Stomach (tissue), 9 donors: ENCODE measurements around the gene RAB3GAP1. TPM values are rescaled to one million over a fixed set of nuclear protein-coding genes. Genes with fewer than 3 reads are reported as not detected.
A peak's percentile ranks its signal among the peaks of the same experiment; 100 is the strongest.

Source experiments
- DNase-seq, 2 donors: peaks; one replicate each; pipeline versions ENCODE4 v3.0.0 to v3.0.0-alpha.2; 2013 to 2019
- H3K27ac ChIP-seq, 5 donors: fragments of 200-600 bp in 4 of 5; sonication (generic) in 4 of 5; one replicate each; pipeline ENCODE4 v1.5.1; 2013 to 2019; ENCODE audit warnings: mild to moderate bottlenecking in 1 of 5, moderate library complexity in 1 of 5
- H3K27me3 ChIP-seq, 3 donors: fragments of 200-600 bp; sonication (generic); one replicate each; pipeline ENCODE4 v1.5.1; 2017 to 2019; ENCODE audit warnings: mixed run types in 1 of 3
- H3K36me3 ChIP-seq, 4 donors: fragments of 200-600 bp; sonication (generic); 1 replicate in 3 of 4; 2 replicates in 1 of 4; pipeline ENCODE4 v1.5.1; 2016 to 2019
- H3K4me1 ChIP-seq, 4 donors: fragments of 200-600 bp; sonication (generic); one replicate each; pipeline ENCODE4 v1.5.1; 2016 to 2019
- H3K4me3 ChIP-seq, 4 donors: fragments of 200-600 bp; sonication (generic) in 3 of 4; one replicate each; pipeline ENCODE4 v1.5.1; 2016 to 2019; ENCODE audit warnings: mild to moderate bottlenecking in 1 of 4
- H3K9me3 ChIP-seq, 4 donors: fragments of 200-600 bp; sonication (generic); one replicate each; pipeline ENCODE4 v1.5.1; 2016 to 2019
- EP300 ChIP-seq: sonication (generic); formaldehyde crosslinking; IDR thresholded peaks from one replicate; pipeline ENCODE4 v1.6.1; 2017; ENCODE audit warnings: antibody characterized with exemption
- POLR2A ChIP-seq, 4 donors: fragments of 450-650 bp; IDR thresholded peaks; one replicate each; pipeline ENCODE4 v1.6.1; 2016; ENCODE audit warnings: antibody characterized with exemption in 4 of 4, control low read depth in 2 of 4, mild to moderate bottlenecking in 1 of 4, moderate library complexity in 1 of 4
- POLR2AphosphoS5 ChIP-seq, 3 donors: sonication (generic); formaldehyde crosslinking; IDR thresholded peaks; one replicate each; pipeline ENCODE4 v1.6.1; 2016; ENCODE audit warnings: antibody characterized with exemption in 3 of 3
- WGBS, 5 donors: extraction: QIAGEN DNeasy Blood & Tissue Kit in 3 of 5; methylation state at CpG; one replicate each; pipeline versions ENCODE4 v1.1.5 to v1.1.7; 2013 to 2018; 5-methylcytosine and 5-hydroxymethylcytosine counted together
- intact Hi-C: fragments of 100-400 bp; cut with DNase I; formaldehyde crosslinking; loops from one replicate; pipeline ENCODE4 v1.15.1; 2023; ENCODE audit warnings: low total_unique reads
- polyA plus RNA-seq, 3 donors: library from polyadenylated mRNA; stranded (reverse); fragments of 200-250 nt; gene quantifications; one replicate each; pipeline ENCODE4 v1.2.3, GENCODE V29; 2013
- total RNA-seq, 5 donors: library from RNA; depleted of rRNA; stranded (reverse); fragments of >200 nt; gene quantifications; one replicate each; pipeline versions ENCODE4 v1.1.0 to v1.2.3, GENCODE V29; 2014 to 2016
- TF ChIP-seq, protein P1 (sequence below), 7 experiments: fragments of 450-650 bp in 4 of 7; fragments of 200-600 bp in 3 of 7; sonication (generic) in 3 of 7; IDR thresholded peaks; one replicate each; pipeline ENCODE4 v1.5.1; 2016 to 2019; ENCODE audit warnings: antibody characterized with exemption in 7 of 7, control low read depth in 2 of 7, mild to moderate bottlenecking in 1 of 7
- donor health status: healthy with polysubstance abuse.
- donor health status: Bipolar disorder and iron deficiency.
- donor health status: healthy.

Gene RAB3GAP1
- total and polyA plus RNA-seq, 8 donors: 14.2 to 556 (median 32.1) TPM

GRCh38 chr2:135198481-135198880 lies 146.4 kb downstream of the RAB3GAP1 start:
- Histone ChIP-seq H3K9me3 (no peaks in the 10 kb centered on the region), H3K36me3 (no peaks in the 10 kb centered on the region), H3K27ac (no peak overlapping the region), H3K4me3 (no peak overlapping the region), H3K4me1 (no peaks in the 10 kb centered on the region), H3K27me3 (no peaks in the 10 kb centered on the region)
- intact Hi-C loops: no loop called here
- TF ChIP-seq POLR2A (IDR thresholded peaks at IDR 0.05): no peak
- TF ChIP-seq POLR2AphosphoS5 (IDR thresholded peaks at IDR 0.05): no peak
- WGBS, 5 donors: 88 to 100% (median 93%) methylated on average over 3 of the region's 3 CpGs
- no peak for DNase-seq

DNA sequence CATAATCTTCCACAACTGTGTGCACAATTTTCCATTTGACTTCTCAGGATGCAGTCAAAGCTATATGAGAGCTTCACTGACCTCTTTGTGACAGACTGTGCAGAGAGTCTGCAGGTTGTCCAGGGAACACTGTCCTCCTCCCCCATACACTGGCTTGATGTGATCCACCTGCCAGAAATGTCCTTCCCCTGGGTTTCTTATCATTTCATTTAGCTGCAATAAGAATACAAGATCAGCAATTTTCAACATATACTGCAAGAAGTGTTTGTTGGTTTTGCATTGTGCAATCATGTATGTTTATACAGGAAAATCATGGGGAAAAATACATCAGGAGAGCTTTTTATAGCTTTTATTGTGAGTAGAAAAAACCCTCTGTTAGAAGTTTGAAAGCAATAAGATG lies 150.7 kb downstream of the RAB3GAP1 start:
- Histone ChIP-seq H3K27ac (no peak overlapping the region), H3K9me3 (no peaks in the 10 kb centered on the region), H3K4me1 (no peaks in the 10 kb centered on the region), H3K27me3 (no peaks in the 10 kb centered on the region), H3K4me3 (no peak overlapping the region), H3K36me3 (no peaks in the 10 kb centered on the region)
- DNase-seq: peak in 1 of 2 donors; percentile 32
- intact Hi-C loops: no loop called here
- TF ChIP-seq, protein P1, sequence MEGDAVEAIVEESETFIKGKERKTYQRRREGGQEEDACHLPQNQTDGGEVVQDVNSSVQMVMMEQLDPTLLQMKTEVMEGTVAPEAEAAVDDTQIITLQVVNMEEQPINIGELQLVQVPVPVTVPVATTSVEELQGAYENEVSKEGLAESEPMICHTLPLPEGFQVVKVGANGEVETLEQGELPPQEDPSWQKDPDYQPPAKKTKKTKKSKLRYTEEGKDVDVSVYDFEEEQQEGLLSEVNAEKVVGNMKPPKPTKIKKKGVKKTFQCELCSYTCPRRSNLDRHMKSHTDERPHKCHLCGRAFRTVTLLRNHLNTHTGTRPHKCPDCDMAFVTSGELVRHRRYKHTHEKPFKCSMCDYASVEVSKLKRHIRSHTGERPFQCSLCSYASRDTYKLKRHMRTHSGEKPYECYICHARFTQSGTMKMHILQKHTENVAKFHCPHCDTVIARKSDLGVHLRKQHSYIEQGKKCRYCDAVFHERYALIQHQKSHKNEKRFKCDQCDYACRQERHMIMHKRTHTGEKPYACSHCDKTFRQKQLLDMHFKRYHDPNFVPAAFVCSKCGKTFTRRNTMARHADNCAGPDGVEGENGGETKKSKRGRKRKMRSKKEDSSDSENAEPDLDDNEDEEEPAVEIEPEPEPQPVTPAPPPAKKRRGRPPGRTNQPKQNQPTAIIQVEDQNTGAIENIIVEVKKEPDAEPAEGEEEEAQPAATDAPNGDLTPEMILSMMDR (IDR thresholded peaks at IDR 0.05): no peak
- TF ChIP-seq POLR2AphosphoS5 (IDR thresholded peaks at IDR 0.05) (no peak), EP300 (no peak), POLR2A (IDR thresholded peaks at IDR 0.05) (no peak)

DNA sequence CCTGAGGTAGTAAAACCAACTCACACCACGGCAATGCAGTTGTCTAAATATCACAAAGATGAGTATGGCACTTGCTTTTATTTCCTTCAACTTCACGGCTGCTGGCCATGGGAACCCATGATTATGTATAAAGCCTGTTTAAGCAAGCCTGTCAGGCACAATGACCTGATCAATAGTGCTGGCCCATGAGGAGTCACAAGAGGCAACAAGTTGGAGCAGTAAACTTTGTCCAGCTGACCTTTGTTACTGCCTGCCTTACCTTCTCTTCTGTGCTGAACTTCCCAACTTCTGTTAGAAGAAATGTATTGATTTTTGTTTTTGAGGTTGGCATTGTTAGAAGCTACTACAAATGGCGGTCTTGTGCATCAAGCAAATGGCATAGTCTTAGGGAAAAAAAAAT lies 151.9 kb downstream of the RAB3GAP1 start:
- intact Hi-C loops: no loop called here
- Histone ChIP-seq H3K4me3 (no peak overlapping the region), H3K27me3 (no peaks in the 10 kb centered on the region), H3K36me3 (no peaks in the 10 kb centered on the region), H3K4me1 (no peaks in the 10 kb centered on the region), H3K9me3 (no peaks in the 10 kb centered on the region), H3K27ac (no peak overlapping the region)
- TF ChIP-seq EP300 (no peak), POLR2AphosphoS5 (IDR thresholded peaks at IDR 0.05) (no peak), POLR2A (IDR thresholded peaks at IDR 0.05) (no peak)
- TF ChIP-seq, protein P1 (IDR thresholded peaks at IDR 0.05): no peak
- 87 to 90% (median 88%) methylated on average over 3 of the region's 3 CpGs for WGBS, 5 donors
- no peak for DNase-seq

GRCh38 chr2:135208016-135208415 lies 155.9 kb downstream of the RAB3GAP1 start:
- Histone ChIP-seq H3K9me3 (no peaks in the 10 kb centered on the region), H3K4me1 (no peaks in the 10 kb centered on the region), H3K27me3 (no peaks in the 10 kb centered on the region), H3K4me3 (no peak overlapping the region), H3K27ac (no peak overlapping the region), H3K36me3 (no peaks in the 10 kb centered on the region)
- no peak for DNase-seq
- 63 to 74% (median 68%) methylated on average over 2 of the region's 2 CpGs for WGBS, 5 donors
- intact Hi-C loops: no loop called here
- TF ChIP-seq, protein P1 (IDR thresholded peaks at IDR 0.05): no peak
- TF ChIP-seq POLR2A (IDR thresholded peaks at IDR 0.05): no peak
- no peak for TF ChIP-seq EP300
- no peak for TF ChIP-seq POLR2AphosphoS5 (IDR thresholded peaks at IDR 0.05)

- intact Hi-C loops: no loop called here
- no peaks in the 10 kb centered on the region for H3K27me3 ChIP-seq
- TF ChIP-seq POLR2A (IDR thresholded peaks at IDR 0.05): no peak
- TF ChIP-seq, protein P1 (IDR thresholded peaks at IDR 0.05): no peak
- TF ChIP-seq EP300: no peak
- no peak for TF ChIP-seq POLR2AphosphoS5 (IDR thresholded peaks at IDR 0.05)
- DNase-seq: no peak
- H3K4me3 ChIP-seq: no peak overlapping the region
- 70 to 84% (median 80%) methylated on average over 2 of the region's 2 CpGs for WGBS, 5 donors
- H3K36me3 ChIP-seq: peaks cover 0 to 4% (median 0%) of the 10 kb centered on the region in 4 donors
- no peak overlapping the region for H3K27ac ChIP-seq
- no peaks in the 10 kb centered on the region for H3K4me1 ChIP-seq
- peaks cover 0 to 3% (median 0%) of the 10 kb centered on the region in 4 donors for H3K9me3 ChIP-seq
Measured at GRCh38 chr2:135212757-135213156, 160.7 kb downstream of the RAB3GAP1 start.
